ENCODE results near the gene ERAP2. TPM values are rescaled to one million over a fixed set of nuclear protein-coding genes. Genes with fewer than 3 reads are reported as not detected.
"Not testable (repeated sequence)": the region's sequence is repeated elsewhere in the genome, so short reads cannot be mapped to it uniquely, and the experiment has no call there.

Gene ERAP2
- polyA plus RNA-seq, 1 experiment = 2.5 TPM

GRCh38 chr5:96871686-96872085 lies 4.6 kb upstream of the ERAP2 start:
- ChIA-PET CTCF (interaction anchor here (0.9 to 1.6 kb wide), 3 partner anchors 8 to 289 kb away, joined by 3 to 7 read pairs (median 7); no protein-coding TSS in a partner anchor), POLR2A (interaction anchor here (0.6 kb wide), 1 partner anchor 64 kb away, joined by 3 read pairs; the partner anchor contains the start of gene LNPEP)
- Histone ChIP-seq H3K27ac (ENCODE audit: low read depth, low read length) (no peak overlapping the region), H3K9me3 (ENCODE audit: control insufficient read depth, insufficient read depth, low read length) (no peaks in the 10 kb centered on the region), H3K27me3 (ENCODE audit: control insufficient read depth, insufficient read depth, low read length) (no peaks in the 10 kb centered on the region), H3K4me3 (ENCODE audit: low read depth, low read length) (no peak overlapping the region)
- no peak for DNase-seq (ENCODE audit: low read depth, low spot score)
- TF ChIP-seq CTCF (IDR thresholded peaks at IDR 0.05; ENCODE audit: low read depth, low read length) = no peak

GRCh38 chr5:96873449-96873848 lies 2.9 kb upstream of the ERAP2 start:
- H3K9me3 ChIP-seq (ENCODE audit: control insufficient read depth, insufficient read depth, low read length) = no peaks in the 10 kb centered on the region
- no peak overlapping the region for H3K27ac ChIP-seq (ENCODE audit: low read depth, low read length)
- DNase-seq (ENCODE audit: low read depth, low spot score) = no peak
- ChIA-PET POLR2A (no interaction called here), CTCF (interaction anchor here (1.5 kb wide), 1 partner anchor 288 kb away, joined by 5 read pairs; no protein-coding TSS in a partner anchor)
- TF ChIP-seq CTCF (IDR thresholded peaks at IDR 0.05; ENCODE audit: low read depth, low read length) = no peak
- no peaks in the 10 kb centered on the region for H3K27me3 ChIP-seq (ENCODE audit: control insufficient read depth, insufficient read depth, low read length)
- H3K4me3 ChIP-seq (ENCODE audit: low read depth, low read length) = no peak overlapping the region

GRCh38 chr5:96874631-96875030 lies 1.7 kb upstream of the ERAP2 start:
- TF ChIP-seq CTCF (IDR thresholded peaks at IDR 0.05; ENCODE audit: low read depth, low read length) = no peak
- POLR2A ChIA-PET = interaction anchor here (0.5 kb wide), 1 partner anchor 67 kb away, joined by 13 read pairs; the partner anchor contains the start of gene ERAP1
- Histone ChIP-seq H3K9me3 (ENCODE audit: control insufficient read depth, insufficient read depth, low read length) (no peaks in the 10 kb centered on the region), H3K4me3 (ENCODE audit: low read depth, low read length) (no peak overlapping the region), H3K27me3 (ENCODE audit: control insufficient read depth, insufficient read depth, low read length) (no peaks in the 10 kb centered on the region), H3K27ac (ENCODE audit: low read depth, low read length) (no peak overlapping the region)
- DNase-seq (ENCODE audit: low read depth, low spot score) = no peak
- CTCF ChIA-PET = interaction anchor here (0.7 to 1.5 kb wide), 2 partner anchors 65 to 287 kb away, joined by 3 to 5 read pairs; no protein-coding TSS in a partner anchor

GRCh38 chr5:96875791-96876291 lies 459 bp upstream of the ERAP2 start:
- H3K27ac ChIP-seq (ENCODE audit: low read depth, low read length) = no peak overlapping the region
- ChIA-PET CTCF (interaction anchor here (1.8 to 2.0 kb wide), 2 partner anchors 123 to 266 kb away, joined by 7 read pairs; partner anchors contain the start of gene LIX1), POLR2A (no interaction called here)
- TF ChIP-seq CTCF (IDR thresholded peaks at IDR 0.05; ENCODE audit: low read depth, low read length) = no peak
- H3K4me3 ChIP-seq (ENCODE audit: low read depth, low read length) = peak overlapping the region; percentile 58
- DNase-seq (ENCODE audit: low read depth, low spot score) = no peak
- no peaks in the 10 kb centered on the region for H3K9me3 ChIP-seq (ENCODE audit: control insufficient read depth, insufficient read depth, low read length)
- H3K27me3 ChIP-seq (ENCODE audit: control insufficient read depth, insufficient read depth, low read length) = no peaks in the 10 kb centered on the region

GRCh38 chr5:96876977-96877469 lies 723 bp downstream of the ERAP2 start:
- H3K4me3 ChIP-seq (ENCODE audit: low read depth, low read length) = peak overlapping the region; percentile 58; the same call in 1 of the 2 replicates
- DNase-seq (ENCODE audit: low read depth, low spot score); H3K9me3 ChIP-seq (ENCODE audit: control insufficient read depth, insufficient read depth, low read length); H3K27me3 ChIP-seq (ENCODE audit: control insufficient read depth, insufficient read depth, low read length); H3K27ac ChIP-seq (ENCODE audit: low read depth, low read length): not testable (repeated sequence)
- ChIA-PET POLR2A (interaction anchor here (1.4 kb wide), 1 partner anchor 69 kb away, joined by 5 read pairs; the partner anchor contains the start of gene ERAP1), CTCF (interaction anchor here (1.8 to 3.6 kb wide), 3 partner anchors 9 to 265 kb away, joined by 7 to 35 read pairs (median 7); partner anchors contain the start of gene LIX1)

Data from AG04450 (cell line).